SK-N-SH treated with all-trans-retinoic acid at 6 μM for 48 hours (cell line): ENCODE measurements around the gene PTBP3.

Experiments used
- ARNTL ChIP-seq: fragments of 450-650 bp; formaldehyde crosslinking; IDR thresholded peaks from 2 replicates; pipeline ENCODE4 v1.5.0; 2020; ENCODE audit warnings: low read depth, mild to moderate bottlenecking, moderate library complexity, borderline replicate concordance
- CSDC2 ChIP-seq: fragments of 250-450 bp; sonication (Bioruptor Pico); IDR thresholded peaks from 2 replicates; pipeline ENCODE4 v1.5.0; 2020; ENCODE audit warnings: mild to moderate bottlenecking, moderate library complexity
- CSRNP3 ChIP-seq: fragments of 250-450 bp; sonication (Bioruptor Pico); IDR thresholded peaks from 2 replicates; pipeline ENCODE4 v1.5.1; 2021; ENCODE audit warnings: mild to moderate bottlenecking, moderate library complexity
- ESRRG ChIP-seq: fragments of 250-450 bp; sonication (Bioruptor Pico); IDR thresholded peaks from 2 replicates; pipeline ENCODE4 v1.6.1; 2021; ENCODE audit warnings: mild to moderate bottlenecking
- OSR1 ChIP-seq: fragments of 250-450 bp; sonication (Bioruptor Pico); IDR thresholded peaks from 2 replicates; pipeline ENCODE4 v1.8.0; 2022; ENCODE audit warnings: moderate library complexity, mild to moderate bottlenecking, inconsistent platforms
- PPARA ChIP-seq: fragments of 250-450 bp; sonication (Bioruptor Pico); IDR thresholded peaks from 2 replicates; pipeline ENCODE4 v1.5.0; 2020; ENCODE audit warnings: mild to moderate bottlenecking, borderline replicate concordance
- RARB ChIP-seq: fragments of 250-450 bp; sonication (Bioruptor Pico); IDR thresholded peaks from 2 replicates; pipeline ENCODE4 v1.8.0; 2021; ENCODE audit warnings: mild to moderate bottlenecking, moderate library complexity
- SNAI2 ChIP-seq: fragments of 250-450 bp; sonication (Bioruptor Pico); IDR thresholded peaks from 2 replicates; pipeline ENCODE4 v1.5.0; 2020; ENCODE audit warnings: mild to moderate bottlenecking, moderate library complexity
- TOX ChIP-seq: fragments of 250-450 bp; sonication (Bioruptor Pico); IDR thresholded peaks from 2 replicates; pipeline ENCODE4 v1.8.0; 2021; ENCODE audit warnings: mild to moderate bottlenecking, moderate library complexity, borderline replicate concordance
- ZFP3 ChIP-seq: fragments of 250-450 bp; sonication (Bioruptor Pico); IDR thresholded peaks from 2 replicates; pipeline ENCODE4 v1.5.0; 2020; ENCODE audit warnings: mild to moderate bottlenecking, moderate library complexity
- ZNF565 ChIP-seq: fragments of 450-650 bp; formaldehyde crosslinking; conservative IDR thresholded peaks from 2 replicates; pipeline ENCODE4 v1.5.0; 2020; ENCODE audit warnings: low read depth, mild to moderate bottlenecking, moderate library complexity
- ZNF70 ChIP-seq: fragments of 450-650 bp; formaldehyde crosslinking; IDR thresholded peaks from 2 replicates; pipeline ENCODE4 v1.5.0; 2020; ENCODE audit warnings: mild to moderate bottlenecking, moderate library complexity
- TF ChIP-seq, protein P1 (sequence below): fragments of 250-450 bp; sonication (Bioruptor Pico); IDR thresholded peaks from 2 replicates; pipeline ENCODE4 v1.8.0; 2020; ENCODE audit warnings: mild to moderate bottlenecking, moderate library complexity, borderline replicate concordance
- TF ChIP-seq, protein P2 (sequence below): fragments of 250-450 bp; sonication (Bioruptor Pico); IDR thresholded peaks from 2 replicates; pipeline ENCODE4 v1.8.0; 2021; ENCODE audit warnings: low read depth, mild to moderate bottlenecking, moderate library complexity, borderline replicate concordance

DNA sequence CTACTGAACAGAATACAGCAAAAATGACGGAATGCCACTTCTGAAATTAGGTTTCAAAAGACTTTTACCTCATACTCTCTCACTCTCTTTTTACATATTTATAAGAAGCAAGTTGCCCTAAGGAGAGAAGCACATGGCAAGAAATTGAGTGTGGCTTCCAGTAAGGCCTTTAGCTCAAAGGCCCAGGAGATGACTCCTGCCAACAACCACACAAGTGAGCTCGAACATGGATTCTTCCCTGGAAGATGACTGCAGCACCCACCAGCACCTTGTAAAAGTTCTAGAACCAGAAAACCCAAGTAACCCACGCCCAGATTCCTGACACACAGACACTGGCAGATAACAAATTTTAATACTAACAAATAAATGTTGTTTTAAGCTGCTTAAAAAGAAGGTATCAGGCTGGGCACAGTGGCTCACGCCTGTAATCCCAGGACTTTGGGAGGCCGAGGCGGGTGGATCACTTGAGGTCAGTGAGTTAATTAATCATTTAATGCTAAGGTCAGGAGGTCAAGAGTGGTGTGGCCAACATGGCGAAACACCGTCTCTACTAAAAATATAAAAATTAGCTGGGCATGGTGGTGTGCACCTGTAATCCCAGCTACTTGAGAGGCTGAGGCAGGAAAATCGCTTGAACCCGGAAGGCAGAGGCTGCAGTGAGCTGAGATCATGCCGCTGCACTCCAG lies 17.0 kb downstream of the PTBP3 start:
- TF ChIP-seq, protein P1, sequence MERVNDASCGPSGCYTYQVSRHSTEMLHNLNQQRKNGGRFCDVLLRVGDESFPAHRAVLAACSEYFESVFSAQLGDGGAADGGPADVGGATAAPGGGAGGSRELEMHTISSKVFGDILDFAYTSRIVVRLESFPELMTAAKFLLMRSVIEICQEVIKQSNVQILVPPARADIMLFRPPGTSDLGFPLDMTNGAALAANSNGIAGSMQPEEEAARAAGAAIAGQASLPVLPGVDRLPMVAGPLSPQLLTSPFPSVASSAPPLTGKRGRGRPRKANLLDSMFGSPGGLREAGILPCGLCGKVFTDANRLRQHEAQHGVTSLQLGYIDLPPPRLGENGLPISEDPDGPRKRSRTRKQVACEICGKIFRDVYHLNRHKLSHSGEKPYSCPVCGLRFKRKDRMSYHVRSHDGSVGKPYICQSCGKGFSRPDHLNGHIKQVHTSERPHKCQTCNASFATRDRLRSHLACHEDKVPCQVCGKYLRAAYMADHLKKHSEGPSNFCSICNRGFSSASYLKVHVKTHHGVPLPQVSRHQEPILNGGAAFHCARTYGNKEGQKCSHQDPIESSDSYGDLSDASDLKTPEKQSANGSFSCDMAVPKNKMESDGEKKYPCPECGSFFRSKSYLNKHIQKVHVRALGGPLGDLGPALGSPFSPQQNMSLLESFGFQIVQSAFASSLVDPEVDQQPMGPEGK, result no peak
- TF ChIP-seq ZFP3 (CRISPR knock-in tag) (no peak), TOX (no peak), PPARA (CRISPR knock-in tag) (no peak), ARNTL (CRISPR knock-in tag) (no peak), RARB (no peak), ZNF565 (CRISPR knock-in tag) (no peak), CSDC2 (no peak), OSR1 (CRISPR knock-in tag) (no peak), ZNF70 (CRISPR knock-in tag) (no peak), SNAI2 (no peak), CSRNP3 (CRISPR knock-in tag) (no peak), ESRRG (CRISPR knock-in tag) (no peak)
- TF ChIP-seq, protein P2, sequence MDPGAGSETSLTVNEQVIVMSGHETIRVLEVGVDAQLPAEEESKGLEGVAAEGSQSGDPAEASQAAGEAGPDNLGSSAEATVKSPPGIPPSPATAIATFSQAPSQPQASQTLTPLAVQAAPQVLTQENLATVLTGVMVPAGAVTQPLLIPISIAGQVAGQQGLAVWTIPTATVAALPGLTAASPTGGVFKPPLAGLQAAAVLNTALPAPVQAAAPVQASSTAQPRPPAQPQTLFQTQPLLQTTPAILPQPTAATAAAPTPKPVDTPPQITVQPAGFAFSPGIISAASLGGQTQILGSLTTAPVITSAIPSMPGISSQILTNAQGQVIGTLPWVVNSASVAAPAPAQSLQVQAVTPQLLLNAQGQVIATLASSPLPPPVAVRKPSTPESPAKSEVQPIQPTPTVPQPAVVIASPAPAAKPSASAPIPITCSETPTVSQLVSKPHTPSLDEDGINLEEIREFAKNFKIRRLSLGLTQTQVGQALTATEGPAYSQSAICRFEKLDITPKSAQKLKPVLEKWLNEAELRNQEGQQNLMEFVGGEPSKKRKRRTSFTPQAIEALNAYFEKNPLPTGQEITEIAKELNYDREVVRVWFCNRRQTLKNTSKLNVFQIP, result no peak
